WTC11 (cell line): ENCODE data around the gene KIF26A. TPM values are rescaled to one million over a fixed set of nuclear protein-coding genes. Genes with fewer than 3 reads are reported as not detected.

ENCODE experiments used
- ATAC-seq: fragments of 200-7000 bp; cut with Tn5 transposase; 2 replicates; pipeline ENCODE4 v1.10.0; 2021; ENCODE audit warnings: mild to moderate bottlenecking, moderate library complexity
- CTCF ChIA-PET: fragments of 300-600 bp; sonication (Branson Sonifier 250); formaldehyde crosslinking; loops from one replicate; lab custom pipeline; 2021; ENCODE audit warnings: antibody characterized with exemption; lab: Charles Lee
- POLR2A ChIA-PET: fragments of 350-600 bp; sonication (Branson Sonifier 250); formaldehyde crosslinking; loops from one replicate; lab custom pipeline; 2021; ENCODE audit warnings: antibody characterized with exemption; lab: Charles Lee
- DNase-seq: peaks from one replicate; pipeline ENCODE4 v3.0.0; 2021; ENCODE audit warnings: low spot score
- H3K27ac Mint-ChIP-seq: 2 replicates; pipeline ENCODE4 v1.8.0; 2021; ENCODE audit warnings: mixed read lengths
- H3K27me3 Mint-ChIP-seq: 2 replicates; pipeline ENCODE4 v1.8.0; 2021; ENCODE audit warnings: low read depth, mild to moderate bottlenecking, moderate library complexity, mixed read lengths
- H3K36me3 Mint-ChIP-seq: 2 replicates; pipeline ENCODE4 v1.8.0; 2021; ENCODE audit warnings: mixed read lengths
- H3K4me1 Mint-ChIP-seq: 2 replicates; pipeline ENCODE4 v1.8.0; 2022; ENCODE audit warnings: mixed read lengths
- H3K4me3 Mint-ChIP-seq: 2 replicates; pipeline ENCODE4 v1.8.0; 2021; ENCODE audit warnings: mild to moderate bottlenecking, moderate library complexity, mixed read lengths
- H3K9me3 Mint-ChIP-seq: 2 replicates; pipeline ENCODE4 v1.8.0; 2021; ENCODE audit warnings: mixed read lengths
- ARID4B ChIP-seq: sonication (generic); formaldehyde crosslinking; IDR thresholded peaks from 2 replicates; pipeline ENCODE4 v1.8.0; 2023; ENCODE audit warnings: missing genetic modification reagents, mild to moderate bottlenecking, borderline replicate concordance
- ATF2 ChIP-seq: sonication (generic); formaldehyde crosslinking; IDR thresholded peaks from 2 replicates; pipeline ENCODE4 v1.8.1; 2022; ENCODE audit warnings: low read depth, missing genetic modification reagents, borderline replicate concordance
- FOXK1 ChIP-seq: sonication (generic); formaldehyde crosslinking; IDR thresholded peaks from 2 replicates; pipeline ENCODE4 v1.8.0; 2022; ENCODE audit warnings: mild to moderate bottlenecking, moderate library complexity, missing genetic modification reagents
- FOXP1 ChIP-seq: sonication (generic); formaldehyde crosslinking; IDR thresholded peaks from 2 replicates; pipeline ENCODE4 v1.8.0; 2022; ENCODE audit warnings: missing genetic modification reagents, mild to moderate bottlenecking, moderate library complexity, borderline replicate concordance
- HMGXB4 ChIP-seq: sonication (generic); formaldehyde crosslinking; IDR thresholded peaks from 2 replicates; pipeline ENCODE4 v1.8.1; 2023; ENCODE audit warnings: mild to moderate bottlenecking, moderate library complexity, missing genetic modification reagents
- MAX ChIP-seq: sonication (generic); formaldehyde crosslinking; IDR thresholded peaks from 2 replicates; pipeline ENCODE4 v1.8.0; 2022; ENCODE audit warnings: mild to moderate bottlenecking, missing genetic modification reagents
- MXD4 ChIP-seq: fragments of 250-450 bp; sonication (Bioruptor Pico); IDR thresholded peaks from 2 replicates; pipeline ENCODE4 v1.8.0; 2021; ENCODE audit warnings: mild to moderate bottlenecking, moderate library complexity, borderline replicate concordance
- OVOL2 ChIP-seq: fragments of 250-450 bp; sonication (Bioruptor Pico); IDR thresholded peaks from 2 replicates; pipeline ENCODE4 v1.9.0; 2021; ENCODE audit warnings: mild to moderate bottlenecking, borderline replicate concordance
- PREB ChIP-seq: sonication (generic); formaldehyde crosslinking; IDR thresholded peaks from 2 replicates; pipeline ENCODE4 v1.8.1; 2022; ENCODE audit warnings: mild to moderate bottlenecking, missing genetic modification reagents, moderate library complexity, borderline replicate concordance
- PRRX2 ChIP-seq: fragments of 250-450 bp; sonication (Bioruptor Pico); IDR thresholded peaks from 2 replicates; pipeline ENCODE4 v1.8.0; 2021; ENCODE audit warnings: mild to moderate bottlenecking
- RORB ChIP-seq: fragments of 250-450 bp; sonication (Bioruptor Pico); IDR thresholded peaks from 2 replicates; pipeline ENCODE4 v1.9.0; 2021; ENCODE audit warnings: mild to moderate bottlenecking
- SMAD4 ChIP-seq: sonication (generic); formaldehyde crosslinking; IDR thresholded peaks from 2 replicates; pipeline ENCODE4 v1.8.0; 2022; ENCODE audit warnings: mild to moderate bottlenecking, missing genetic modification reagents
- TCF7 ChIP-seq: sonication (generic); formaldehyde crosslinking; IDR thresholded peaks from 2 replicates; pipeline ENCODE4 v1.8.0; 2022; ENCODE audit warnings: mild to moderate bottlenecking, low read depth, missing genetic modification reagents, moderate library complexity
- TP53 ChIP-seq: sonication (generic); formaldehyde crosslinking; IDR thresholded peaks from 2 replicates; pipeline ENCODE4 v1.8.1; 2023; ENCODE audit warnings: mild to moderate bottlenecking, missing genetic modification reagents
- ZBTB21 ChIP-seq: sonication (generic); formaldehyde crosslinking; IDR thresholded peaks from 2 replicates; pipeline ENCODE4 v1.8.1; 2023; ENCODE audit warnings: mild to moderate bottlenecking, missing genetic modification reagents, borderline replicate concordance
- ZNF396 ChIP-seq: fragments of 250-450 bp; sonication (Bioruptor Pico); IDR thresholded peaks from 2 replicates; pipeline ENCODE4 v1.8.0; 2021; ENCODE audit warnings: mild to moderate bottlenecking, moderate library complexity, borderline replicate concordance
- ZNF423 ChIP-seq: fragments of 250-450 bp; sonication (Bioruptor Pico); IDR thresholded peaks from 2 replicates; pipeline ENCODE4 v2.1.2; 2022; ENCODE audit warnings: mild to moderate bottlenecking, moderate library complexity
- total RNA-seq: library from RNA; stranded (reverse); gene quantifications from 3 replicates; pipeline ENCODE4 v1.2.3, GENCODE V29; 2021

KIF26A gene
- total RNA-seq, 1 experiment from 2014 or later: 53.4 TPM

GRCh38 chr14:104184911-104185499 is 46.6 kb downstream of the KIF26A start (continued):
- TF ChIP-seq ATF2 (CRISPR knock-in tag): no peak
- no peak for TF ChIP-seq FOXK1 (CRISPR knock-in tag)
- TF ChIP-seq TP53 (CRISPR knock-in tag): no peak
- TF ChIP-seq MXD4 (CRISPR knock-in tag): no peak

GRCh38 chr14:104185916-104186495 is 47.6 kb downstream of the KIF26A start:
- Mint-ChIP-seq H3K27me3 (no peaks in the 10 kb centered on the region), H3K27ac (no peak overlapping the region), H3K9me3 (no peaks in the 10 kb centered on the region), H3K4me3 (no peak overlapping the region), H3K36me3 (no peaks in the 10 kb centered on the region), H3K4me1 (no peaks in the 10 kb centered on the region; the same call in 1 of the 2 replicates)
- no peak for TF ChIP-seq RORB (CRISPR knock-in tag)
- no peak for TF ChIP-seq ARID4B (CRISPR knock-in tag)
- no peak for TF ChIP-seq MAX (CRISPR knock-in tag)
- TF ChIP-seq HMGXB4 (CRISPR knock-in tag): no peak
- TF ChIP-seq TCF7 (CRISPR knock-in tag): no peak
- TF ChIP-seq ZNF396 (CRISPR knock-in tag): no peak
- TF ChIP-seq PREB: no peak
- TF ChIP-seq PRRX2 (CRISPR knock-in tag): no peak
- TF ChIP-seq ZNF423: no peak
- no peak for TF ChIP-seq SMAD4
- no peak for TF ChIP-seq ZBTB21 (CRISPR knock-in tag)
- no peak for TF ChIP-seq FOXP1
- no peak for TF ChIP-seq OVOL2 (CRISPR knock-in tag)
- ChIA-PET POLR2A (no interaction called here), CTCF (interaction anchor here (1.0 to 1.6 kb wide), 6 partner anchors 36 to 287 kb away, joined by 3 to 9 read pairs (median 4); no protein-coding TSS in a partner anchor)
- no peak for ATAC-seq
- DNase-seq: no peak
